DOHH2 (cell line): ENCODE results near the gene RBM3.

Source experiments
- CTCF ChIP-seq: fragments of 200-600 bp; sonication (generic); IDR thresholded peaks from one replicate; pipeline ENCODE4 v1.5.1; 2014; ENCODE audit warnings: antibody characterized with exemption, mild to moderate bottlenecking, low read depth, low read length; ENCODE audit not compliant: poor library complexity, severe bottlenecking
- EZH2phosphoT487 ChIP-seq: fragments of 200-600 bp; sonication (generic); IDR thresholded peaks from 2 replicates; pipeline ENCODE4 v1.6.1; 2017; ENCODE audit warnings: borderline replicate concordance, mild to moderate bottlenecking, antibody characterized with exemption, low read length, moderate library complexity, mixed read lengths

- TF ChIP-seq CTCF = no peak
- TF ChIP-seq EZH2phosphoT487 = no peak
Observed at GRCh38 chrX:48576108-48576507, 1.8 kb downstream of the RBM3 start.
